HG03139 (cell line): ENCODE results near the gene TSPAN11.

ENCODE experiments used
- ATAC-seq: cut with Tn5 transposase; IDR thresholded peaks from one replicate; pipeline ENCODE4 v1.9.1; 2021; ENCODE audit not compliant: unreplicated experiment

The TSPAN11 gene

DNA sequence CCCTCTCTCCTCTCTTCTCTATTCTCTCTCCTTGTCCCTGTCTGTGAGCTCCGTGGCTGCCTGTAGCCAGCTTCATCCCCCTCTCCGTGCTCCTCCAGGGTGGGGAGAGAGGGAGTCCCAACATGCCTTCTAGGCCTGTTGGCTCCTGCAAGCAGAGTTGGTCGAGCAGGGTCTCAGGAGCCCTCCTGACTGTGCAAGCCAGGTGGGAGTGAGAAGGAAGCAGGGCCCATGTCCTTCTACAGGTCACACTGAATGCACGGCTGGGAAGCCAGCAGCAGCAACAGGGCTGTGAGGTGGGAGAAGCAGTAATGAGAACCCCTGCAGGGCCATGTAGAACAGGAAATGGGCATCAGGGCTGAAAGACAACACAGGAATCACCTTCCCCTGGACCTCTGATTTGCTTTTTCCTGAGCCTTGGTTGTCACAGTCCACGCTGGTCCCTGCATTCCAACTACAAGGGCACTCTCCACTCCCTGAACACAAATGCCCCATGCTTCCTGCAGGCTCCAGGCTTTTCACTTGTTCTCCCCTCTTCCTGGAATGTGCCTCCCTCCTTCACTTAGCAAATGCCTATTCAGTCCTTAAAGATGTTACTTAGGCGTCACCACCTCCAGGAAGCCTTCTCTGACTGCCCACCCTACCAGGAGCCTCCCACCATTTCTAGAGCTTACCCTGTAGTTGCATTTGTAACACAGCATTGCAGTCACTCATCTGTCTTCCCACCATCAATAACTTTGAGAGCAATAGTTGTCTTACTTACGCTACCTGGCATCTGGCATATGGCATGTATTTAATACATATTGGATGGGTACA, 51.2 kb downstream of the TSPAN11 start:
- no peak for ATAC-seq

DNA sequence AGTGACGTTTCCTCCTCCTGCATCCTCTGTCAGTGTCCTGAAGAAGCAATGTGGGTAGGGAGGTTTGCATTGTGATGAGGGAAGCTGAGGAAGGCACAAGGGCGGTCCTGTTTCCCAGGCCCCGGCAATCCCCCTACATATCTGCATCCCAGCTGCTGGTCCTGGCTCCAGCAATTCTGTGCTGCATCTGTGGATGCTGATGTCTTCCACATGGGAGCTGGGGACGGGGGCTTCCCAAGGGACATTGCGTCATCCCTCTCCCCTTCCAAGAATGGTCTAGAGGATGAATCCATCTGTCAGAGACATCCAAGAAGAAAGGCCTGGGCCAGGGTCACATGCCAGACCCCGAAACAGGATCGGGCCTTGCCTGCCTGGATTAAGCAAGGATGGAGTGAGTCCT, 52.1 kb downstream of the TSPAN11 start:
- ATAC-seq: no peak

GRCh38 chr12:30979371-30980259, 53.1 kb downstream of the TSPAN11 start:
- ATAC-seq: no peak

DNA sequence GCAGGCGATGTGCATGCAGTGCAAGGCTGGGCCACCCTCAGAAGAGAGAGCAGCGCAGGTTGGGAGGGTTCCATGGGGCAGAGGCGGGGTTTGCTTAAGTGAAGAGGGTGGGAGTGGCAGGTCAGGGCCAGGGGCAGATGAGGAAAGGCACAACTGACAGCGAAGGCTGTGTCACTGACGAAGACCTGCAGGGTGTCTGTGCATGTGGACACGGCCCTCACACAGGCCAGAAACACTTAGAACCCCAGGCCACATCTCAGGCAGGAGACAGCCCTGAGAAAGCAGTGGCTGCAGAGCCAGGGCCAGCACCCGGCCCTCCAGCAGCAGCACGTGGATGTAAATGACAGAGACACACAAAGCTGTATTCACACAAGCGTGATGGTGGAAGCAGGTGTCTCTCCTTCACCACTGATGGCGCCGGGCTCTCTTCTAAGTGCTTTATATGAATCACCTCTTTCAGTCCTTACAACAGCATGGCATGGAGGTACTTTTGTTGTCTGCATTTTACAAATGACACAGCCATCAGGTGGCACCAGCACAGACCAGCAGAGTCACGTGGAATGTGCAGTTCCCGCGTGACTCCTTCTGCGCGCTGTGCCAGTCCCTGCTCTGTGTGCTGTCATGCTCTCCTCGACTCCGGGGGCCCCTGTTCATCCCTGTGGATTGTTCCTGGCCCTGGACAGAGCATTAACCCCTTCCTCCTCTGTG, 54.6 kb downstream of the TSPAN11 start:
- ATAC-seq: no peak

DNA sequence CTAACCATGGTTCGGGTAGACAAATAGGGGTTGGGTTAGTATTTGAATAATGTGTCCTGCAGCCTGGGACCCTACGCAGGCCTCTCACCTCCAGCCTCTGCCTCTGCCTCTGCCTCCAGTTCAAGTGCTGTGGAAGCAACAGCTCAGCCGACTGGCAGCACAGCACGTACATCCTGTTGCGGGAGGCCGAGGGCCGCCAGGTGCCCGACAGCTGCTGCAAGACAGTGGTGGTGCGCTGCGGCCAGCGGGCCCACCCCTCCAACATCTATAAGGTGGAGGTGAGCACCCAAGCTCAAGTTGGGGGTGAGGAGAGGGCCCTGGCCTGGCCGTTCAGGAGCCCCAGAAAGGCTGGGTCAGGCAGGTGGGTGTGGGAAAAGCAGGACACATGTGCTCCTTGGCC, 55.9 kb downstream of the TSPAN11 start:
- ATAC-seq: no peak

- peak; percentile 62 for ATAC-seq
These were observed 59.4 kb downstream of the TSPAN11 start for GRCh38 chr12:30985814-30986452.

DNA sequence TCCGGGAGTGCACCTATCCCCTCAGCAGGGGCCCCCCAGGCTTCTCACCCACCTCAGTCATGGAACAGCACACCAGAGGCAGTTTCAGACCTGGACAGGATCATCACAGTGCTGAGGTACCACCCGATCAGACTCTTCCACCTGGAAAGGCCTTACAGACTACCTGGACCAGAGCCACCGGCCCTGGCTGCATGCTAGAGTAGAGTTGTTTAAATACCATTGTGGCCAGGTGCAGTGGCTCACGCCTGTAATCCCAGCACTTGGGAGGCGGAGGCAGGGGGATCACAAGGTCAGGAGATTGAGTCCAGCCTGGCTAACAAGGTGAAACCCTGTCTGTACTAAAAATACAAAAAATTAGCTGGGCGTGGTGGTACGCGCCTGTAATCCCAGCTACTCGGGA, 61.5 kb downstream of the TSPAN11 start:
- ATAC-seq: no peak

- ATAC-seq: no peak
These were observed 62.2 kb downstream of the TSPAN11 start for GRCh38 chr12:30988646-30989286.

- ATAC-seq: no peak
These were observed 63.2 kb downstream of the TSPAN11 start for GRCh38 chr12:30989754-30990153.

GRCh38 chr12:30990316-30990715, 63.8 kb downstream of the TSPAN11 start:
- ATAC-seq: no peak

GRCh38 chr12:30990776-30991175, 64.2 kb downstream of the TSPAN11 start:
- ATAC-seq: no peak

GRCh38 chr12:30991466-30991865, 64.9 kb downstream of the TSPAN11 start:
- no peak for ATAC-seq

DNA sequence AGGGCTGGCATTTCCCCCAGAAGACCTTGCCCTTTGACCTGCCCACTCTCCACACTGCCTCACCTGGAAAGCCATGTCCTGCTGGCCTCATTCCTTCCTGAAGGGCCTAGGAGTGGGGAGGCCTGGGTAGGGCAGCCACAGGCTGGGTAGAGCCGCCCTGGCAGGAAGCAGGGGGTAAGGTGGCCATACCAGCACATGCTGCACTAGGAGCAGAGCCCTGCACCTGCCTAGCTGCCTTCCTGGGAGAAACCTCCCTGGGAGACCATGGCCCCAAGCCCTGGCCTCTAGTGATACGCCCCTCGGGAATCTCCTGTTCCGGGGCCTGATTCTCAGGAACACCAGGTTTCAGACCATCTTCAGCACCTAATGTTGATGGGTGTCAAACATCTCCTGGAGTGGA, 65.8 kb downstream of the TSPAN11 start:
- no peak for ATAC-seq

GRCh38 chr12:30993766-30994165, 67.2 kb downstream of the TSPAN11 start:
- no peak for ATAC-seq

- no peak for ATAC-seq
These were observed 67.7 kb downstream of the TSPAN11 start for GRCh38 chr12:30994274-30994673.

DNA sequence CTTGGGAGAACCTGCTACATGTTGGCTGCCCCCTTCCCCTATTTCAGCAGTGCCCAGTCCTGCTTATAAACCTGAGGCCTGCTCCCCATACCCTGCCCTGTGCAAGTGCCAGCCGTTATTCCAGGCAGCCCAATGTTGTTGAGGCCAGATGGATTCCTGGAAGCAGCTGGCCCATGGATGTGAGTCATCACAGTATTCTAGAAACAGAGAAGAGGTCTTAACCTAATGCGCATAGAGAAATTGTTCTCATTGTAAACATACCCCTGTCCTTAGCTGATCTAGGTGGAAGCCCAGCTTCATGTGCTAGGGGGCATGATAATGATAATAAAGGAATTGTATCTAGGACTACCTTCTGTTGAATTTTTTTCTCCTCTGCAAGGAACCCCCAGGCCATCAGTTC, 69.7 kb downstream of the TSPAN11 start:
- no peak for ATAC-seq

DNA sequence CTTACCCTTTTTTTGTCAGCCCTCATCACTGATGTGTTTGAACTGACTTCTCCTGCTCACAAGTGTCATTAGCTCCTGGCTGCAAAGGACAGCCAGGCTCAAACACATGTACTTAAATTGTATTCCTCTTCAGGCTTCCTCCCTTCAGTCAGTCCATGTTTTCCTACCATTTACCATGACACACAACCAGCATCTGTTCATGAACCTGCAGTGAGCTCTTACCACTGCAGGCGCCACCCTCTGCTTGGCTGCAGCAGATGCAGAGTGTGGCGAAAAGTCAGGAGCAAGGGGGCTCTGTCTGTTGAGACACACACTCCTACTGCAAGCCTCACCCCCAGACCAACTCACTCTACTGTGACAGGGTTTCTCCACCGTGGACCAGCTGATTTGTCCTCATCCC, 70.2 kb downstream of the TSPAN11 start:
- ATAC-seq: no peak

- ATAC-seq: no peak
These were observed 71.3 kb downstream of the TSPAN11 start for GRCh38 chr12:30997685-30998440.

DNA sequence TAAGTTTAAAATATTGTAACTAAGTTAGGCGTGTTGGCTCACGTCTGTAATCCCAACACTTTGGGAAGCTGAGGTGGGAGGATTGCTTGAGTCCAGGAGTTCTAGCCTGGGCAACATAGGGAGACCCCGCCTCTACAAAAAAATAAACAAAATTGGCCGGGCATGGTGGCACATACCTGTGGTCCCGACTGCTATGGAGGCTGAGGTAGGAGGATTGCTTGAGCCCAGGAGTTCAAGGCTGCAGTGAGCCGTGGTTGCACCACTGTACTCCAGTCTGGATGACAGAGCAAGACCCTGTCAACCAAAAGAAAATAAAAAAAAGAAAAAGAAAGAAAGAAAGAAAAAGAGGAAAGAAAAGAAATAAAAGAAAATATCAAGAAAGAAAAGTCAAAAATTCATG, 72.5 kb downstream of the TSPAN11 start:
- no peak for ATAC-seq

GRCh38 chr12:30999723-31000122, 73.2 kb downstream of the TSPAN11 start:
- no peak for ATAC-seq
